HG03045 (cell line): ENCODE measurements around the gene NOC2L.

ENCODE experiments used
- ATAC-seq: cut with Tn5 transposase; IDR thresholded peaks from one replicate; pipeline ENCODE4 v1.9.1; 2021; ENCODE audit warnings: mild to moderate bottlenecking, moderate library complexity; ENCODE audit not compliant: unreplicated experiment

NOC2L gene

GRCh38 chr1:975896-976683 is 17.0 kb upstream of the NOC2L start:
- ATAC-seq: no peak

- no peak for ATAC-seq
These were observed 16.3 kb upstream of the NOC2L start for GRCh38 chr1:975365-975764.

- no peak for ATAC-seq
These were observed 15.8 kb upstream of the NOC2L start for GRCh38 chr1:974687-975328.

- ATAC-seq: no peak
These were observed 15.2 kb upstream of the NOC2L start for GRCh38 chr1:974293-974640.

GRCh38 chr1:973459-974292 is 14.6 kb upstream of the NOC2L start:
- no peak for ATAC-seq

GRCh38 chr1:972726-973458 is 13.8 kb upstream of the NOC2L start:
- no peak for ATAC-seq

- ATAC-seq: no peak
These were observed 12.9 kb upstream of the NOC2L start for GRCh38 chr1:971751-972506.

- ATAC-seq: no peak
These were observed 12.1 kb upstream of the NOC2L start for GRCh38 chr1:970973-971730.

- no peak for ATAC-seq
These were observed 11.4 kb upstream of the NOC2L start for GRCh38 chr1:970242-970972.

GRCh38 chr1:969260-969855 is 10.3 kb upstream of the NOC2L start:
- ATAC-seq: no peak

GRCh38 chr1:967466-968343 is 8.6 kb upstream of the NOC2L start:
- ATAC-seq: no peak

- peak; percentile 54 for ATAC-seq
These were observed 7.7 kb upstream of the NOC2L start for GRCh38 chr1:966704-967300.

GRCh38 chr1:966135-966703 is 7.2 kb upstream of the NOC2L start, which contains the start of gene PLEKHN1:
Gene PLEKHN1, plus strand, starts transcription at chr1:966482. Its CDS starts 50 bp downstream, at chr1:966532.
- peak; percentile 27 for ATAC-seq

- ATAC-seq: no peak
These were observed 6.6 kb upstream of the NOC2L start for GRCh38 chr1:965526-966134.

- no peak for ATAC-seq
These were observed 5.9 kb upstream of the NOC2L start for GRCh38 chr1:964691-965525.
